ENCODE results near the gene KCNQ1. TPM values are rescaled to one million over a fixed set of nuclear protein-coding genes. Genes with fewer than 3 reads are reported as not detected.

The KCNQ1 gene
- total RNA-seq, 1 donor from 2014 or later, result 96.4 TPM

- no peak for DNase-seq (ENCODE audit: low spot score)
Measured at GRCh38 chr11:2569321-2569721, 124.5 kb downstream of the KCNQ1 start.

GRCh38 chr11:2569731-2570210 is 125.0 kb downstream of the KCNQ1 start:
- no peak for DNase-seq (ENCODE audit: low spot score)

GRCh38 chr11:2570211-2570811 is 125.5 kb downstream of the KCNQ1 start:
- no peak for DNase-seq (ENCODE audit: low spot score)

- DNase-seq (ENCODE audit: low spot score), result no peak
Measured at GRCh38 chr11:2570841-2571597, 126.2 kb downstream of the KCNQ1 start.

- no peak for DNase-seq (ENCODE audit: low spot score)
Measured at GRCh38 chr11:2571598-2572281, 126.9 kb downstream of the KCNQ1 start.

GRCh38 chr11:2572491-2573239 is 127.9 kb downstream of the KCNQ1 start:
- DNase-seq (ENCODE audit: low spot score), result no peak

GRCh38 chr11:2573240-2574042 is 128.6 kb downstream of the KCNQ1 start:
- DNase-seq (ENCODE audit: low spot score), result no peak

- DNase-seq (ENCODE audit: low spot score), result no peak
Measured at GRCh38 chr11:2574043-2574552, 129.3 kb downstream of the KCNQ1 start.

GRCh38 chr11:2574553-2575535 is 130.0 kb downstream of the KCNQ1 start:
- DNase-seq (ENCODE audit: low spot score), result no peak

- DNase-seq (ENCODE audit: low spot score), result no peak
Measured at GRCh38 chr11:2575591-2576051, 130.8 kb downstream of the KCNQ1 start.

- no peak for DNase-seq (ENCODE audit: low spot score)
Measured at GRCh38 chr11:2576111-2576510, 131.3 kb downstream of the KCNQ1 start.

- DNase-seq (ENCODE audit: low spot score), result no peak
Measured at GRCh38 chr11:2576549-2576948, 131.7 kb downstream of the KCNQ1 start.

- no peak for DNase-seq (ENCODE audit: low spot score)
Measured at GRCh38 chr11:2577031-2577990, 132.5 kb downstream of the KCNQ1 start.

- no peak for DNase-seq (ENCODE audit: low spot score)
Measured at GRCh38 chr11:2577991-2578928, 133.5 kb downstream of the KCNQ1 start.

GRCh38 chr11:2578929-2579270 is 134.1 kb downstream of the KCNQ1 start:
- DNase-seq (ENCODE audit: low spot score), result no peak

- DNase-seq (ENCODE audit: low spot score), result no peak
Measured at GRCh38 chr11:2579315-2580060, 134.7 kb downstream of the KCNQ1 start.

GRCh38 chr11:2580061-2580421 is 135.2 kb downstream of the KCNQ1 start:
- no peak for DNase-seq (ENCODE audit: low spot score)

Data from mucosa of gallbladder (tissue), 1 donor.